Body of pancreas (tissue), 4 donors: ENCODE measurements around the gene GRK4.

Source experiments
- POLR2A ChIP-seq, 3 donors: fragments of 450-650 bp; IDR thresholded peaks; one replicate each; pipeline ENCODE4 v1.6.1; 2016; ENCODE audit warnings: antibody characterized with exemption in 3 of 3, mild to moderate bottlenecking in 2 of 3
- TF ChIP-seq, protein P1 (sequence below), 7 experiments: fragments of 450-650 bp in 4 of 7; fragments of 200-600 bp in 3 of 7; sonication (generic) in 3 of 7; IDR thresholded peaks; one replicate each; pipeline ENCODE4 v1.5.1; 2016 to 2019; ENCODE audit warnings: antibody characterized with exemption in 7 of 7

DNA sequence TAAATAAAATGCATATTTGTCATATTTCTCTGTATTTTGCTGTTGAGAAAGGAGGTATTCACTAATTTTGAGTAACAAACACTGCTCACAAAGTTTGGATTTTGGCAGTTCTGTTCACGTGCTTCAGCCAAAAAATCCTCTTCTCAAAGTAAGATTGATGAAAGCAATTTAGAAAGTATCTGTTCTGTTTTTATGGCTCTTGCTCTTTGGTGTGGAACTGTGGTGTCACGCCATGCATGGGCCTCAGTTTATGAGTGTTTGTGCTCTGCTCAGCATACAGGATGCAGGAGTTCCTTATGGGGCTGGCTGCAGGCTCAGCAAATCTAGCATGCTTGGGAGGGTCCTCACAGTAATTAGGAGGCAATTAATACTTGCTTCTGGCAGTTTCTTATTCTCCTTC, 114.4 kb downstream of the GRK4 start:
- TF ChIP-seq, protein P1, sequence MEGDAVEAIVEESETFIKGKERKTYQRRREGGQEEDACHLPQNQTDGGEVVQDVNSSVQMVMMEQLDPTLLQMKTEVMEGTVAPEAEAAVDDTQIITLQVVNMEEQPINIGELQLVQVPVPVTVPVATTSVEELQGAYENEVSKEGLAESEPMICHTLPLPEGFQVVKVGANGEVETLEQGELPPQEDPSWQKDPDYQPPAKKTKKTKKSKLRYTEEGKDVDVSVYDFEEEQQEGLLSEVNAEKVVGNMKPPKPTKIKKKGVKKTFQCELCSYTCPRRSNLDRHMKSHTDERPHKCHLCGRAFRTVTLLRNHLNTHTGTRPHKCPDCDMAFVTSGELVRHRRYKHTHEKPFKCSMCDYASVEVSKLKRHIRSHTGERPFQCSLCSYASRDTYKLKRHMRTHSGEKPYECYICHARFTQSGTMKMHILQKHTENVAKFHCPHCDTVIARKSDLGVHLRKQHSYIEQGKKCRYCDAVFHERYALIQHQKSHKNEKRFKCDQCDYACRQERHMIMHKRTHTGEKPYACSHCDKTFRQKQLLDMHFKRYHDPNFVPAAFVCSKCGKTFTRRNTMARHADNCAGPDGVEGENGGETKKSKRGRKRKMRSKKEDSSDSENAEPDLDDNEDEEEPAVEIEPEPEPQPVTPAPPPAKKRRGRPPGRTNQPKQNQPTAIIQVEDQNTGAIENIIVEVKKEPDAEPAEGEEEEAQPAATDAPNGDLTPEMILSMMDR (IDR thresholded peaks at IDR 0.05): no peak
- TF ChIP-seq POLR2A (IDR thresholded peaks at IDR 0.05): no peak
